Measurements from ENCODE around the gene LRRC7.
A peak's percentile ranks its signal among the peaks of the same experiment; 100 is the strongest.

The LRRC7 gene

DNA sequence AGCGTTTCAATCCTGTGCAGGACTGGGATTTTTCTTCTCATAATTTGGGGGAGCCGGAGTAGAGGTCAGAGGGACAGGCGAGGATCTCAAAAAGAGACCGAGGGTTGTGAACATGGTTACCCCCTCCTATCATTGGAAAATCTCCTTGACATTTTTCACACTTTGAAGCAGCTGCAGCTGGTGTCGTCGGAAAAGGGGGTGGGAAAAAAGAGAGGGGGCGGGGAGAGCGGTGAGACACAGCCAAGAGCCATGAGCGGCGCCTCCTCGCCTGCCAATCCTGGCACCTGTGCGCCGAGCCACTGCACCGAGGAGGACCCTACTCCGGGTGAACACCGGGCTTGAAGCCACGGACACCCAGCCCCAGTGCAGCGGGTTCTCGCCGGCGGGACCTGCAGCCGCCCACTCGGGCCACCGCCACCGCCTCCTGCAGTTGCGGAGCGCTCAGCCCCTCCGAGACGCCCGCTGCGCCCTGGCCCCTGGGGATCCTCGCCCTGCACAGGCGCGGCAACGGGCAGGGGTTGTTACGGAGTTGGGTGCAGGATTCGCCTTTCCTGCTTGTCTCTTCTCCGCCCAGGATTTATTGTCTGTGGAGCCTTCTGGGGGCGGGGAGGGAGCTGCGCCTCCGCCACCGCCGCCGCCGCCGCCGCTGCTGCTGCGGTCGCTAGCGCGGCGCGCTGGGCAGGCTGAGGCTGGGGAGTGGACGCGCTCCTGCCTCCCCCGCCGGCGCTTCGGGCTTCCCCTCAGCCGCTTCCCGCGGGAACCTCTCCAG lies at the start of gene LRRC7:
LRRC7 (plus strand) TSS at position 271 of the 769 bp plus-strand sequence. CDS start 718 bp downstream, outside the sequence.
- no peaks in the 10 kb centered on the region for H3K36me3 ChIP-seq (ENCODE audit: insufficient read depth, low read length)
- peaks cover 8% of the 10 kb centered on the region for H3K4me1 ChIP-seq (ENCODE audit: control insufficient read depth, insufficient read depth, low read length, unreplicated experiment)
- H3K27me3 ChIP-seq (ENCODE audit: insufficient read depth, low read length) = peaks cover 74% of the 10 kb centered on the region
- peak within 1 kb of the TSS; percentile 75 for H2AFZ ChIP-seq (ENCODE audit: low read length, unreplicated experiment)
- H3K79me2 ChIP-seq (ENCODE audit: control insufficient read depth, insufficient read depth, low read length, unreplicated experiment) = no peaks in the 10 kb centered on the region
- H3K27ac ChIP-seq (ENCODE audit: low read depth, low read length) = no peak within 1 kb of the TSS
- H3K4me3 ChIP-seq (ENCODE audit: low read depth, low read length) = peak within 1 kb of the TSS; percentile 78

DNA sequence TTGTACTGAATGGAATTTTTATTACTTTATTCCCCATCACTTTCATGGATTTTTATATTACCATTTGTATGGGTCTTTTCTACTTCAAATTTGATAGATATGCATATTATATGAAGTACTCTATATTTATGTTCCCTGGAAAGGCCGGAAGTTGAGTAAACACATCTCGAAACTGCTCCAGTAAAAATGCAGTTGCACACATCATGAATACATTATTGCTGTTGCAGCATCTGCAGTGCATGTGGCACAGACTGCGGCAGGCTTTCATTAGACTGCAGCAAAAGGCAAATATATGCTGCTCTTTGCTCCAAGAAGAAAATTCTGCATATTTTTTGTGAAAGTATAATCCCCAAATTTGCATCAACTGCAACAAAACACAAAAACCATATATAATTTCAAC lies 48.7 kb upstream of the LRRC7 start:
- Histone ChIP-seq H3K36me3 (ENCODE audit: insufficient read depth, low read length) (no peaks in the 10 kb centered on the region), H2AFZ (ENCODE audit: low read length, unreplicated experiment) (no peak overlapping the region), H3K4me3 (ENCODE audit: low read depth, low read length) (no peak overlapping the region), H3K79me2 (ENCODE audit: control insufficient read depth, insufficient read depth, low read length, unreplicated experiment) (no peaks in the 10 kb centered on the region), H3K27me3 (ENCODE audit: insufficient read depth, low read length) (no peaks in the 10 kb centered on the region), H3K4me1 (ENCODE audit: control insufficient read depth, insufficient read depth, low read length, unreplicated experiment) (no peaks in the 10 kb centered on the region), H3K27ac (ENCODE audit: low read depth, low read length) (no peak overlapping the region)

DNA sequence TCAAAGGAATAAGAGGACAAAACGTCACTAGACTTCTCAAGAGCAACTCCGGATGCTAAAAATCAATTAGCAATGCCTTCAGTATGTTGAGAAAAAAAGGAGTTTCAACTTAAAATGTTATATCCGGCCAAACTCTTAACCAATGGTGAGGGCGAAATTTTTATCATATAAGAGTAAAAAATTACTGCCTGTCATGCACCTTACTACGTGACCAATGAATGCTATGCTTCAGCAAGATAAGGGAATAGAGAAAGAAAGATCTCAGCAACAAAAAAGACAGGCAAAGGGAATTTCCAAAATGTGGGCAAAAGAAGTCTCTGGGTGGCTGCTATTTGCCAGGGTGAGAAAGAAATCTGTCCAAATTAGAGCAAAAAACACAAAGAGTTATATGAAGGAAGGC lies 47.4 kb upstream of the LRRC7 start:
- Histone ChIP-seq H3K27me3 (ENCODE audit: insufficient read depth, low read length) (no peaks in the 10 kb centered on the region), H3K4me3 (ENCODE audit: low read depth, low read length) (no peak overlapping the region), H3K4me1 (ENCODE audit: control insufficient read depth, insufficient read depth, low read length, unreplicated experiment) (no peaks in the 10 kb centered on the region), H2AFZ (ENCODE audit: low read length, unreplicated experiment) (no peak overlapping the region), H3K27ac (ENCODE audit: low read depth, low read length) (no peak overlapping the region), H3K79me2 (ENCODE audit: control insufficient read depth, insufficient read depth, low read length, unreplicated experiment) (no peaks in the 10 kb centered on the region), H3K36me3 (ENCODE audit: insufficient read depth, low read length) (no peaks in the 10 kb centered on the region)

DNA sequence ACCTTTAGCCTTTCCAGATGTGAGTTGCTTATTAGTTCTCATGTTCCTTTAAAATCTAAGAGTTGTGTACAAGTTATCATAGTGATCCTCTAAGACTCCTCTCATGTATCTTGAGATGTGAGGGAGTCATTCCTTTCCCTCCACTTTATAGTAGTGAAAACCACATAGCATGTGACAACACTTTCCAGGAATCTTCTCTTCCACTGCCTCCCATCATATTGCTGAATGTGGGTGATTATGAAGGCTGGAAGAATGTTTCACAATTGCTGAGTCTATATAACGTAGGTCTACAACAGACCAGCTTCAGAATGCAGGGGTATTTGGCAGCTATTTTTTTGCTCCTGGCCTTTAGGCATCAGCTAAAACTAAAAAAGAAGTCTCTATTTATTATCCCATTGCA lies 44.7 kb upstream of the LRRC7 start:
- H3K27ac ChIP-seq (ENCODE audit: low read depth, low read length) = no peak overlapping the region
- no peak overlapping the region for H2AFZ ChIP-seq (ENCODE audit: low read length, unreplicated experiment)
- no peaks in the 10 kb centered on the region for H3K27me3 ChIP-seq (ENCODE audit: insufficient read depth, low read length)
- no peaks in the 10 kb centered on the region for H3K79me2 ChIP-seq (ENCODE audit: control insufficient read depth, insufficient read depth, low read length, unreplicated experiment)
- H3K4me3 ChIP-seq (ENCODE audit: low read depth, low read length) = no peak overlapping the region
- no peaks in the 10 kb centered on the region for H3K36me3 ChIP-seq (ENCODE audit: insufficient read depth, low read length)
- H3K4me1 ChIP-seq (ENCODE audit: control insufficient read depth, insufficient read depth, low read length, unreplicated experiment) = no peaks in the 10 kb centered on the region

DNA sequence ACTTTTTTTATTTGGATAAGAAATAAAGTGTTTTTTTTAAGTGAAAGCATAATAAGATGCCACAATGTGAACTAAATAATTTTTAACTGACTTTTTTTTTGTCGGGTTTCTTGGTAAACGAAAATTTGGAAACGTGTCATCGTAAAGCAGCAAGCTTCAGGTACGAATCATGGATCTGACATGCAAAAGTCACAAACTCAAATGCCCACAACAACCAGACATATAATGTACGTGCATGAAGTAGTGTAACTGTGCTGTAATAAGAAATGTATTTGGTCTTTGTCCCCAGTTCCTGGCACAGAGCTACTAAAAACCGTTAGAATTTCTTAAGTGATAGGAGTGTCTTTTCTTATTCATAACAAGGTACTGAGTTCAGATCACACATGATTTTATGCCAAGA lies 44.3 kb upstream of the LRRC7 start:
- Histone ChIP-seq H3K4me3 (ENCODE audit: low read depth, low read length) (no peak overlapping the region), H3K27ac (ENCODE audit: low read depth, low read length) (no peak overlapping the region), H3K27me3 (ENCODE audit: insufficient read depth, low read length) (no peaks in the 10 kb centered on the region), H3K4me1 (ENCODE audit: control insufficient read depth, insufficient read depth, low read length, unreplicated experiment) (no peaks in the 10 kb centered on the region), H3K36me3 (ENCODE audit: insufficient read depth, low read length) (no peaks in the 10 kb centered on the region), H2AFZ (ENCODE audit: low read length, unreplicated experiment) (no peak overlapping the region), H3K79me2 (ENCODE audit: control insufficient read depth, insufficient read depth, low read length, unreplicated experiment) (no peaks in the 10 kb centered on the region)

DNA sequence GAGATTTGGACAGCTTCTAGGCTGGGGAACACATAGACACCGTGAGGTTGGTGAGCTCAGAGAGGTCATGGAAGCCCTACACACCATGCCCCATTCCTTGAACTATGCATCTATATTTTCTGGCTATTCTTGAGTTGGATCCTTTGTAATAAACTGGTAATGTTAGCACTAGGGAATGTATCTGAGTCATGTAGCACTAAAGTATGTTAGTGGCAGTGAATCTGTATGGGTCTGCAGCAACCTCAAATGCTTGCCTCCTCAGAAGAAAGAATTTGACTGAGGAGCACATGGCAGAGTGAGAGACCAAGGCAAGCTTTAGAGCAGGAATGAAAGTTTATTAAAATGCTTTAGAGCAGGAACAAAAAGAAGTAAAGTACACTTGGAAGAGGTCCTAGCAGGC lies 43.7 kb upstream of the LRRC7 start:
- H3K27ac ChIP-seq (ENCODE audit: low read depth, low read length) = no peak overlapping the region
- H3K4me3 ChIP-seq (ENCODE audit: low read depth, low read length) = no peak overlapping the region
- no peaks in the 10 kb centered on the region for H3K36me3 ChIP-seq (ENCODE audit: insufficient read depth, low read length)
- no peaks in the 10 kb centered on the region for H3K27me3 ChIP-seq (ENCODE audit: insufficient read depth, low read length)
- H3K79me2 ChIP-seq (ENCODE audit: control insufficient read depth, insufficient read depth, low read length, unreplicated experiment) = no peaks in the 10 kb centered on the region
- H2AFZ ChIP-seq (ENCODE audit: low read length, unreplicated experiment) = no peak overlapping the region
- H3K4me1 ChIP-seq (ENCODE audit: control insufficient read depth, insufficient read depth, low read length, unreplicated experiment) = no peaks in the 10 kb centered on the region

DNA sequence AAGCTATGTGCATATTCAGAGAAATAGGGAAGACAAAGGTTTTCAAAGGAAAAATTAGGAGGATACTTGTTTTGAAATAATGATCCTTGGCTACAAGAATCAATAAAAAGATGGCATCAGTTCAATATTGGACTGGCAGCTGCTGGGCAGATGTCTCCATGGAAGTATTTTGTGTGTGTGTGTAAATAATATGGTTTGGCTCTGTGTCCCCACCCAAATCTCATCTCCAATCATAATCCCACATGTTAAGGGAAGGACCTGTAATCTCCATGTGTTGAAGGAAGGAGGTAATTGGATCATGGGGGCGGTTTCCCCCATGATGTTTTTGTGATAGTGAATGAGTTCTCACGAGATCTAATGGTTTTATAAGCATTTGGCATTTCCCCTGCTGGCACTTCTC lies 40.4 kb upstream of the LRRC7 start:
- no peaks in the 10 kb centered on the region for H3K4me1 ChIP-seq (ENCODE audit: control insufficient read depth, insufficient read depth, low read length, unreplicated experiment)
- no peak overlapping the region for H3K27ac ChIP-seq (ENCODE audit: low read depth, low read length)
- no peaks in the 10 kb centered on the region for H3K36me3 ChIP-seq (ENCODE audit: insufficient read depth, low read length)
- H2AFZ ChIP-seq (ENCODE audit: low read length, unreplicated experiment) = no peak overlapping the region
- H3K79me2 ChIP-seq (ENCODE audit: control insufficient read depth, insufficient read depth, low read length, unreplicated experiment) = no peaks in the 10 kb centered on the region
- H3K4me3 ChIP-seq (ENCODE audit: low read depth, low read length) = no peak overlapping the region
- H3K27me3 ChIP-seq (ENCODE audit: insufficient read depth, low read length) = no peaks in the 10 kb centered on the region

DNA sequence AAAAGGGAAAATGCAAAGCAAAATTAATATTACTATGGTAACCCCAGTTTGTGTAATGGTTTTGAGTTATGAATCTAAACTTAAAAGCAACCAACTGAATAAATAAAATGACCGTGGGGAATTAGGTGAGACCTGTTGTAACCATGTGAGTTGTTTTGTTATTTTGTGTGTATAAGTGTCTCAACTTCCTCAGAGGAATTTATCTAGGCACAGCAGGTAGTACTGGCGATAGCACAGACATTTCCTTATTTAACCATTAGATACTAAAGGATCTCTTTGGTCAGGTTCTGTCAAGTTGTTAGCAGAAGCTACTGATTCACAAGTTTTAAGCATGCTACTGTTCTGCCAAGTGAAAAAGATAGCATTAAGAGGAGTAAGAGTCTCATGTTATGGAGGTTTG lies 39.3 kb upstream of the LRRC7 start:
- H3K4me1 ChIP-seq (ENCODE audit: control insufficient read depth, insufficient read depth, low read length, unreplicated experiment) = no peaks in the 10 kb centered on the region
- no peak overlapping the region for H2AFZ ChIP-seq (ENCODE audit: low read length, unreplicated experiment)
- no peaks in the 10 kb centered on the region for H3K36me3 ChIP-seq (ENCODE audit: insufficient read depth, low read length)
- H3K27me3 ChIP-seq (ENCODE audit: insufficient read depth, low read length) = no peaks in the 10 kb centered on the region
- no peaks in the 10 kb centered on the region for H3K79me2 ChIP-seq (ENCODE audit: control insufficient read depth, insufficient read depth, low read length, unreplicated experiment)
- H3K4me3 ChIP-seq (ENCODE audit: low read depth, low read length) = no peak overlapping the region
- H3K27ac ChIP-seq (ENCODE audit: low read depth, low read length) = no peak overlapping the region

DNA sequence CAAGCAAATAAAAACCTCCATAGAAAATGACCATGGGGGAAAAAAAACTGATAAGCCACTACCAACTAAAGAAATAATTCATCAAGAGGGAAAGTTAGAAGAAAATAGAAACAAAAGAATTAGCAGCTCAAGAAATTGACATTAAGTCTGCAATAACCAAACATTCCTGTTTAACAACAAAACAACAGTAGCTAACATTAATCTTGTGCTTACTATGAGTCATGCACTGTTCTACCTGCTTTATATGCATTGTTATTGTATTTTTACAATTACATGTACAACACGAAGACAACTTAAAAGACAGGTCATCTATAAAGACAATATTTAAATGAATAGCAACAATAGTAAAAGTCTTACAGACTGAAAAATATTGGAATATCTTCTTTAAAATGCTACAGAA lies 34.4 kb upstream of the LRRC7 start:
- Histone ChIP-seq H2AFZ (ENCODE audit: low read length, unreplicated experiment) (no peak overlapping the region), H3K27ac (ENCODE audit: low read depth, low read length) (no peak overlapping the region), H3K36me3 (ENCODE audit: insufficient read depth, low read length) (no peaks in the 10 kb centered on the region), H3K79me2 (ENCODE audit: control insufficient read depth, insufficient read depth, low read length, unreplicated experiment) (no peaks in the 10 kb centered on the region), H3K27me3 (ENCODE audit: insufficient read depth, low read length) (peaks cover under 1% of the 10 kb centered on the region; the same call in 1 of the 2 replicates), H3K4me1 (ENCODE audit: control insufficient read depth, insufficient read depth, low read length, unreplicated experiment) (no peaks in the 10 kb centered on the region), H3K4me3 (ENCODE audit: low read depth, low read length) (no peak overlapping the region)

DNA sequence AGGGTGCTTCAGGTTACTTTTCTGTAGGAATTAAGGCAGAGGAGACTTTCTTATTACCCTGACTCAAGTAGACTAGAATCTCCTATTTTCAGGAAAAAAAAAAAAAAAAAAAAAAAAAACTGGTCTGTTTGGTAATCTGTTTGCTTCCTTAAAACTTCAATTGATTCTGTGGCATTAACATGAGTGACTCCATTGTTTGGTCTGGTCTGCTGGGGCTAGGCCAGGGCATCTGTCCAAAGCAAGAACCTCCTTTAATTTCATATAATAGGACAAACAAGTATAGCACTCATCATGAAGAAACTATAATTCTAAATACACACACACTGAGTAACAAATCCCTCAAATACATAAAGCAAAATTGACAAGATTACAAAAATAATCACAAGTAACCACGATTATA lies 32.9 kb upstream of the LRRC7 start:
- no peak overlapping the region for H3K4me3 ChIP-seq (ENCODE audit: low read depth, low read length)
- no peak overlapping the region for H3K27ac ChIP-seq (ENCODE audit: low read depth, low read length)
- H3K27me3 ChIP-seq (ENCODE audit: insufficient read depth, low read length) = peaks cover 6% of the 10 kb centered on the region; the same call in 1 of the 2 replicates
- no peak overlapping the region for H2AFZ ChIP-seq (ENCODE audit: low read length, unreplicated experiment)
- no peaks in the 10 kb centered on the region for H3K79me2 ChIP-seq (ENCODE audit: control insufficient read depth, insufficient read depth, low read length, unreplicated experiment)
- H3K36me3 ChIP-seq (ENCODE audit: insufficient read depth, low read length) = no peaks in the 10 kb centered on the region
- H3K4me1 ChIP-seq (ENCODE audit: control insufficient read depth, insufficient read depth, low read length, unreplicated experiment) = no peaks in the 10 kb centered on the region

DNA sequence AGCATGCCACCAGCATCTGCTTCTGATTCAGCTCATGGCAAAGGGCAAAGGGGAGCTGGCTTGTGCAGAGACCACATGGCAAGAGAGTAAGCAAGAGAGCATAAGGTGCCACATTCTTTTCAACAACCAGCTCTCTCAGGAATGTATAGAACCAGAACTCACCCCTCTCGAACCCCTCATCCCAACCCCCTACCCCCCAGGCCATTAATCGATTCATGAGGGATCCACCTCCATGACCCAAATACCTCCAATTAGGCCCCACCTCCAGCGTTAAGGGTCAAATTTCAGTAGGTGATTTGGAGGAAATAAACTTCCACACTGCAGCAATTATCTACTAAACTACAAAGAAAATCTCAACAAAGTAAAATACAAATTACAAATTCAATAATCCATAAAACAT lies 32.2 kb upstream of the LRRC7 start:
- peaks cover 10% of the 10 kb centered on the region; the same call in 1 of the 2 replicates for H3K27me3 ChIP-seq (ENCODE audit: insufficient read depth, low read length)
- H3K4me1 ChIP-seq (ENCODE audit: control insufficient read depth, insufficient read depth, low read length, unreplicated experiment) = no peaks in the 10 kb centered on the region
- no peaks in the 10 kb centered on the region for H3K36me3 ChIP-seq (ENCODE audit: insufficient read depth, low read length)
- H3K79me2 ChIP-seq (ENCODE audit: control insufficient read depth, insufficient read depth, low read length, unreplicated experiment) = no peaks in the 10 kb centered on the region
- no peak overlapping the region for H3K4me3 ChIP-seq (ENCODE audit: low read depth, low read length)
- no peak overlapping the region for H3K27ac ChIP-seq (ENCODE audit: low read depth, low read length)
- H2AFZ ChIP-seq (ENCODE audit: low read length, unreplicated experiment) = no peak overlapping the region

Measured in ACC112 (cell line).